HG03521 (cell line): ENCODE measurements around the gene RPS27.
"Not testable (repeated sequence)": the region's sequence is repeated elsewhere in the genome, so short reads cannot be mapped to it uniquely, and the experiment has no call there.

ENCODE experiments used
- ATAC-seq: cut with Tn5 transposase; IDR thresholded peaks from one replicate; pipeline ENCODE4 v1.9.1; 2021; ENCODE audit warnings: mild to moderate bottlenecking, moderate library complexity; ENCODE audit not compliant: unreplicated experiment

RPS27 gene

DNA sequence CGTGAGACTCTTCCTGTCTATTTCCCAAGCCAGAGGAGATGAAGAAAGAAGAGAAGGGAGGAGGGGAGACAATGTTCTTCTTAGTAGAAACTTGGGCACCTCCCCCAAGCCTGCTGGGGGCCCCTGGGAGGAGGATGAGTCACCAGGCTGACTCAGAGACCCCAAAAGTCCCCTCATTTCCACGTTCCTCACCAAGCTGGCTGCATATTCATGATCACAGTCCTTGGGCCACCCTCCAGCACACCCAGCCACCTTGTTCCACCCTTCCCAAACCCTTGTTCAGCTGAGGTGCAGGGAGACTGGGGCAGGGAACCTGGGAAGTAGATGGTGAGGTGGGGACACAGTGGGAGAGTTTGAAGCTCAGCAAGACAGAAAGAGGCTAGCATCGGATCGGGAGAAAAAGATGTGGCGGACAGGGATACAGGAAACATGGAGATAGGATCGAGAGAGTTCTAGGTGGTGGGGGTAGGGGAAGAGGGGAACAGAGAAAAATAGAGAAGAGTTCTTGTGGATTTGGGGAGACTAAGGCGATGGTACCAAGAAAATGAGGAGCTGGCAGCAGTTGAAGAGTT lies 5.1 kb upstream of the RPS27 start:
- no peak for ATAC-seq

GRCh38 chr1:153985941-153986761 lies 4.4 kb upstream of the RPS27 start, which contains the start of gene RAB13:
TSS of gene RAB13 (minus strand) at chr1:153986339. CDS start at chr1:153986236, 103 bp downstream.
- ATAC-seq = no peak

GRCh38 chr1:153987621-153988020 lies 2.9 kb upstream of the RPS27 start:
- no peak for ATAC-seq

DNA sequence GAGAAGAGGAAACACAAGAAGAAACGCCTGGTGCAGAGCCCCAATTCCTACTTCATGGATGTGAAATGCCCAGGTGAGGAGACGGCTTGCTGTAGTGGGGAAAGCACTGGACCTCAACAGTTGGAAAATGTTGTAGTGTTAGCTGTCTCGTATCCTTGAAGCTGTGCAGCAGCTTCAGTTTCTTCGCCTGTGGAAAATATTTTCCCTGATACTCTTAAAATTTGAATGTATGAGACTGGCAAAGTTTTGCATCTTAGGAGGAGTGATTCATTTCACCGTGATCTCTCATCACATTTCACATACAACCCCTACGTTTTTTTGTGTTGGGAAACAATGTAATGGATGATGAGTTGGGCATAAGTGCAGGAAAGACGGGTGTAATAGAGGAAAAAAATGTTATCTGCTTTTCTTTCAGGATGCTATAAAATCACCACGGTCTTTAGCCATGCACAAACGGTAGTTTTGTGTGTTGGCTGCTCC lies 629 bp downstream of the RPS27 start:
- no peak for ATAC-seq

DNA sequence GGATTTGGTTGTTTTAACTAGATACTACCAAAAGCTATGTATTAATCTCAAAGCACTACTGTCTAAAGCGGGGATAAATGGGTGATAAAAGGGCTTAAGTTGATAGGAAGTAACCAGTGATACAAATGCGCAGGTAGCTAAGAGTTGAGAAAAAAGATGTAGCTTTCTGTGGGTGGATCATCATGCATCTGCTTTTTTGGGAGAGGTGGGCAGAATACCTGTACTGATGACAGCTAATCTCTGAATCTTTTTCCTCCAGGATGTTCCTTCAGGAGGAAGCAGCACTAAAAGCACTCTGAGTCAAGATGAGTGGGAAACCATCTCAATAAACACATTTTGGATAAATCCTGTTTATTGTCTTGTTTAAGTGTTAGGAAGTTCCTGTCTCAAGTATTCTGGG lies 1.2 kb downstream of the RPS27 start:
- ATAC-seq = no peak

DNA sequence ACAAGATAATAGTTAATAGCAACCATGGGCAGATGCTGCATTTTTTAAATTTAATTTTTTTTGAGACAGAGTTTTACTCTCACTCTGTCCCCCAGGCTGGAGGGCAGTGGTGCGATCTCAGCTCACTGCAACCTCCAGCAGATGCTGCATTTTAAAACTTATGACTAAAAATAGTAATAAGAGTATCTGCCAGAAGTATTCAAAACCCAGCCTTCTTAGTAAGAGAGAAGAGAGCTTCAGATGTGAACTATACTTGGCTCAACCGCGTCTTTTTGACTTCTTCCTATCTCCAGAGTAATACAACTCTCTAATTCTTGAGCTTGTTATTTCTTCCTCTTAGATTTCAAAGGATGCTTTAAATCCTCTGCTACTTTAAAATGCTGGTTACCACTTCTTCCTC lies 4.6 kb downstream of the RPS27 start:
- no peak for ATAC-seq

- ATAC-seq = no peak
These were observed 5.1 kb downstream of the RPS27 start for GRCh38 chr1:153995640-153996039.

DNA sequence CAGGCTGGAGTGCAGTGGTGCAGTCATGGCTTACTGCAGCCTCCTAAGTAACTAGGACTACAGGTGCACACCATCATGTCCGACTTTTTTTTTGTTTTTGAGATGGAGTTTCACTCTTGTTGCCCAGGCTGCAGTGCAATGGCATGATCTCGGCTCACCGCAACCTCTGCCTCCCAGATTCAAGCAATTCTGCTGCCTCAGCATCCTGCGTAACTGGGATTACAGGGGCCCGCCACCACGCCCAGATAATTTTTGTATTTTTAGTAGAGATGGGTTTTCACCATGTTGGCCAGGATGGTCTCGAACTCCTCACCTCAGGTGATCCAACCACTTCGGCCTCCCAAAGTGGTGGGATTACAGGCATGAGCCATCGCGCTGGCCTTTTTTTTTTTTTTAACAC lies 6.3 kb downstream of the RPS27 start:
- ATAC-seq = not testable (repeated sequence)

DNA sequence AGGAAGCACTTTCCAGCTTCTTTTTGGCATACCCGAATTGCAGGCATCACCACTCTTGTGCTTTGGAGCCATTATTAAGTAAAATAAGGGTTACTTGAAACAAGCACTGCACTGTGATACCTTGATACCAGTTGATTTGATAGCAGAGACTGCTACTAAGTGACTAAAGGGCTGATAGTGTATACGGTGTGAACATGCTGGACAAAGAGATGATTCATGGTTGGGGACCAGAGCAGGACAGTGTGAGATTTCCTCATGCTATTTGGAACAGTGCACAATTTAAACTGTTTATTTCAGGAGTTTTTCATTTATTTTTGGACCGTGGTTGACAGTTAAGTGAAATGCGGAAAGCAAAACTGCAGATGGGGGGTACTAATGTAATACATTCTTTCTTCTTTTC lies 9.9 kb downstream of the RPS27 start:
- no peak for ATAC-seq

- ATAC-seq = no peak
These were observed 15.6 kb downstream of the RPS27 start for GRCh38 chr1:154006136-154006535.

DNA sequence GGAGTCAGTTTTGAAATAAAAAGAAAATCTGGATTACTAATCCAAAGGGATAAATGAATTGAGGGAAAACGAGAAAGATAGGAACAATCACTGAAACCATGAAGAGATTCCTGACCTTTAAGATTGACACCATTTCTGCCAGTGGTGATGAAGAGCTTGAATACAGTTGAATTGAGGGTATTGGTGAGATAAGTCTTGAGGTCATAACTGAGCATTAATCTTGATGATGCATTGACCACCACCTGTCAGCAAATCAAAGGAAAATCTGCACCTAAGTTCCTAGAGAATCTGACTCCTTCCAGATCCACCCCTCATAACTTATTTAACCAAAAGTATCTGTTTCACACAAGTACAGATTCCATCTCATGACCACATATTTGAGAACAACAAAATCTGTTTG lies 21.6 kb downstream of the RPS27 start:
- no peak for ATAC-seq

DNA sequence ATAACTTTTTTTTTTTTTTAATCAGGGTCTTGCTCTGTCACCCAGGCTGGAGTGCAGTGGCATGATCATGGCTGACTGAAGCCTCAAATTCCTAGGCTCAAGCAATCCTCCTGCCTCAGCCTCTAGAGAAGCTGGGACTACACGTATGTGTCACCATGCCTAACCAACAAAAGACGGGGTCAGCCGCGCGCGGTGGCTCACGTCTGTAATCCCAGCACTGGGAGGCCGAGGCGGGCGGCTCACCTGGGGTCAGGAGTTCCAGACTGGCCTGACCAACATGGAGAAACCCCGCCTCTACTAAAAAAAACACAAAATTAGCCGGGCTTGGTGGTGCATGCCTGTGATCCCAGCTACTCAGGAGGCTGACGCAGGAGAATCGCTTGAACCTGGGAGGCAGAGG lies 22.0 kb downstream of the RPS27 start:
- not testable (repeated sequence) for ATAC-seq

- ATAC-seq = no peak
These were observed 23.8 kb downstream of the RPS27 start for GRCh38 chr1:154014154-154014907.

- no peak for ATAC-seq
These were observed 28.7 kb downstream of the RPS27 start for GRCh38 chr1:154019269-154019668.

- ATAC-seq = no peak
These were observed 29.4 kb downstream of the RPS27 start for GRCh38 chr1:154019940-154020339.

DNA sequence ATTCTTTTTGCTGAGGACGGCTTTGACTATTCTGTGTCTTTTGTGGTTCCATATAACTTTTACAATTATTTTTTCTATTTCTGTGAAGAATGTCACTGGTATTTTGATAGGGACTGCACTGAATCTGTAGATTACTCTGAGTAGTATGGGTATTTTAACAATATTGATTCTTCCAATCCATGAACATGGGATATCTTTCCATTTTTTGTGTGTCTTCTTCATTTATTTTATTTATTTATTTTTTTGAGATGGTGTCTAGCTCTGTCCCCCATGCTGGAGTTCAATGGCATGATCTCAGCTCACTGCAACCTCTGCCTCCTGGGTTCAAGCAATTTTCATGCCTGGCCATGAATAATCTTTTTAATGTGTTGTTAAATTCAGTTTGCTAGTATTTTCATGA lies 43.1 kb downstream of the RPS27 start:
- ATAC-seq = not testable (repeated sequence)
